GM12878 (cell line): ENCODE measurements around the gene KIF4B.

ENCODE experiments used
- CBFB ChIP-seq: IDR thresholded peaks from 2 replicates; pipeline ENCODE4 v1.6.1; 2016; ENCODE audit warnings: antibody characterized with exemption, low read depth
- CTCF ChIP-seq, 3 experiments: IDR thresholded peaks in 2 of 3; conservative IDR thresholded peaks in 1 of 3; 2 replicates each; pipeline ENCODE4 v1.5.1; 2011; ENCODE audit warnings: low read depth in 3 of 3, low read length in 3 of 3, mild to moderate bottlenecking in 3 of 3, control low read depth in 2 of 3, moderate library complexity in 2 of 3, inconsistent platforms in 1 of 3, mixed read lengths in 1 of 3; ENCODE audit not compliant: control insufficient read depth in 2 of 3, insufficient read depth in 1 of 3; ENCODE audit errors: extremely low read depth in 1 of 3
- EP300 ChIP-seq, 2 experiments: fragments of 150-350 bp in 1 of 2; IDR thresholded peaks; 2 replicates each; pipeline ENCODE4 v1.6.1; 2011 to 2012; ENCODE audit warnings: low read depth in 2 of 2, low read length in 2 of 2, borderline replicate concordance in 1 of 2, improper control_type of control experiment in 1 of 2, inconsistent platforms in 1 of 2; ENCODE audit not compliant: control insufficient read depth in 1 of 2
- EZH2 ChIP-seq: IDR thresholded peaks from 2 replicates; pipeline ENCODE4 v1.6.1; 2012; ENCODE audit warnings: low read depth, mild to moderate bottlenecking, control low read depth, inconsistent platforms, low read length, borderline replicate concordance; ENCODE audit not compliant: control insufficient read depth
- HCFC1 ChIP-seq: fragments of 150-350 bp; IDR thresholded peaks from 2 replicates; pipeline ENCODE4 v1.6.1; 2014; ENCODE audit warnings: low read length
- TCF7 ChIP-seq: IDR thresholded peaks from 2 replicates; pipeline ENCODE4 v1.6.1; 2014; ENCODE audit warnings: antibody characterized with exemption, borderline replicate concordance
- YBX1 ChIP-seq: fragments of 450-650 bp; IDR thresholded peaks from 2 replicates; pipeline ENCODE4 v1.6.1; 2016; ENCODE audit warnings: antibody characterized with exemption

GRCh38 chr5:154993461-154993860 is 20.1 kb upstream of the KIF4B start:
- TF ChIP-seq CTCF (IDR thresholded peaks at IDR 0.05 in 2 of 3, conservative IDR thresholded peaks at IDR 0.05 in 1 of 3; ENCODE audit: control insufficient read depth in 2 of 3, extremely low read depth in 1 of 3, insufficient read depth in 1 of 3, low read depth in 3 of 3, low read length in 3 of 3) (no peak), TCF7 (no peak), YBX1 (no peak), EP300 (IDR thresholded peaks at IDR 0.05; ENCODE audit: borderline replicate concordance in 1 of 2, control insufficient read depth in 1 of 2, low read depth in 2 of 2, low read length in 2 of 2) (no peak), HCFC1 (no peak), EZH2 (no peak), CBFB (no peak)
